Esophagus muscularis mucosa (tissue), 4 donors: ENCODE results near the gene KDM5C.

Experiments
- EP300 ChIP-seq: sonication (generic); formaldehyde crosslinking; IDR thresholded peaks from one replicate; pipeline ENCODE4 v1.6.1; 2017; ENCODE audit warnings: antibody characterized with exemption
- POLR2A ChIP-seq: fragments of 450-650 bp; IDR thresholded peaks from one replicate; pipeline ENCODE4 v1.6.1; 2017; ENCODE audit warnings: antibody characterized with exemption, moderate library complexity, mild to moderate bottlenecking, low read depth
- POLR2AphosphoS5 ChIP-seq, 2 donors: sonication (generic); formaldehyde crosslinking; IDR thresholded peaks; one replicate each; pipeline ENCODE4 v1.6.1; 2017; ENCODE audit warnings: antibody characterized with exemption in 2 of 2
- TF ChIP-seq, protein P1 (sequence below), 3 experiments: fragments of 200-600 bp in 2 of 3; fragments of 450-650 bp in 1 of 3; sonication (generic) in 2 of 3; IDR thresholded peaks; one replicate each; pipeline ENCODE4 v1.5.1; 2017 to 2019; ENCODE audit warnings: antibody characterized with exemption in 3 of 3, mild to moderate bottlenecking in 2 of 3, moderate library complexity in 1 of 3

- TF ChIP-seq, protein P1, sequence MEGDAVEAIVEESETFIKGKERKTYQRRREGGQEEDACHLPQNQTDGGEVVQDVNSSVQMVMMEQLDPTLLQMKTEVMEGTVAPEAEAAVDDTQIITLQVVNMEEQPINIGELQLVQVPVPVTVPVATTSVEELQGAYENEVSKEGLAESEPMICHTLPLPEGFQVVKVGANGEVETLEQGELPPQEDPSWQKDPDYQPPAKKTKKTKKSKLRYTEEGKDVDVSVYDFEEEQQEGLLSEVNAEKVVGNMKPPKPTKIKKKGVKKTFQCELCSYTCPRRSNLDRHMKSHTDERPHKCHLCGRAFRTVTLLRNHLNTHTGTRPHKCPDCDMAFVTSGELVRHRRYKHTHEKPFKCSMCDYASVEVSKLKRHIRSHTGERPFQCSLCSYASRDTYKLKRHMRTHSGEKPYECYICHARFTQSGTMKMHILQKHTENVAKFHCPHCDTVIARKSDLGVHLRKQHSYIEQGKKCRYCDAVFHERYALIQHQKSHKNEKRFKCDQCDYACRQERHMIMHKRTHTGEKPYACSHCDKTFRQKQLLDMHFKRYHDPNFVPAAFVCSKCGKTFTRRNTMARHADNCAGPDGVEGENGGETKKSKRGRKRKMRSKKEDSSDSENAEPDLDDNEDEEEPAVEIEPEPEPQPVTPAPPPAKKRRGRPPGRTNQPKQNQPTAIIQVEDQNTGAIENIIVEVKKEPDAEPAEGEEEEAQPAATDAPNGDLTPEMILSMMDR (IDR thresholded peaks at IDR 0.05) = no peak
- TF ChIP-seq POLR2AphosphoS5 (IDR thresholded peaks at IDR 0.05) (no peak), POLR2A (no peak), EP300 (no peak)
Observed at GRCh38 chrX:53239474-53239873, 14.5 kb upstream of the KDM5C start.
